H9 (cell line): ENCODE data around the gene SLC25A14. TPM values are rescaled to one million over a fixed set of nuclear protein-coding genes. Genes with fewer than 3 reads are reported as not detected.

ENCODE experiments used
- DNase-seq: peaks from one replicate; pipeline ENCODE4 v3.0.0-alpha.2; 2017
- H2AFZ ChIP-seq: one replicate; pipeline ENCODE4 v1.6.1; 2013; ENCODE audit warnings: mild to moderate bottlenecking, low read length, control low read depth, moderate library complexity
- H2AK5ac ChIP-seq: 2 replicates; pipeline ENCODE4 v1.6.1; 2013; ENCODE audit warnings: low read length, control low read depth, mixed read lengths; ENCODE audit not compliant: insufficient read length
- H2BK120ac ChIP-seq: one replicate; pipeline ENCODE4 v1.6.1; 2013; ENCODE audit warnings: low read depth, mild to moderate bottlenecking, low read length, control low read depth, inconsistent platforms; ENCODE audit not compliant: poor library complexity, severe bottlenecking
- H2BK12ac ChIP-seq: 2 replicates; pipeline ENCODE4 v1.6.1; 2013; ENCODE audit warnings: low read length, control low read depth, mixed read lengths, low read depth; ENCODE audit not compliant: insufficient read length
- H2BK15ac ChIP-seq: 2 replicates; pipeline ENCODE4 v1.6.1; 2013; ENCODE audit warnings: low read depth, low read length, control low read depth
- H2BK20ac ChIP-seq: one replicate; pipeline ENCODE4 v1.6.1; 2013; ENCODE audit warnings: low read depth, mild to moderate bottlenecking, low read length, control low read depth, inconsistent platforms; ENCODE audit not compliant: poor library complexity, severe bottlenecking
- H2BK5ac ChIP-seq: 2 replicates; pipeline ENCODE4 v1.6.1; 2013; ENCODE audit warnings: low read length, control low read depth, mixed read lengths; ENCODE audit not compliant: insufficient read length
- H3K14ac ChIP-seq: 2 replicates; pipeline ENCODE4 v1.6.1; 2013; ENCODE audit warnings: low read length, control low read depth; ENCODE audit not compliant: insufficient read depth
- H3K18ac ChIP-seq: 2 replicates; pipeline ENCODE4 v1.6.1; 2013; ENCODE audit warnings: low read depth, mild to moderate bottlenecking, mixed read lengths, low read length, control low read depth; ENCODE audit not compliant: insufficient read length
- H3K23ac ChIP-seq: 2 replicates; pipeline ENCODE4 v1.6.1; 2013; ENCODE audit warnings: low read length, control low read depth, mixed read lengths, low read depth; ENCODE audit not compliant: insufficient read length
- H3K23me2 ChIP-seq: 2 replicates; pipeline ENCODE4 v1.6.1; 2013; ENCODE audit warnings: low read depth, mild to moderate bottlenecking, mixed read lengths, low read length, control low read depth; ENCODE audit not compliant: insufficient read length, poor library complexity, severe bottlenecking
- H3K27ac ChIP-seq: 2 replicates; pipeline ENCODE4 v1.5.1; 2013; ENCODE audit warnings: low read length, control low read depth, mixed read lengths, low read depth; ENCODE audit not compliant: insufficient read length
- H3K27me3 ChIP-seq: 2 replicates; pipeline ENCODE4 v1.6.1; 2013; ENCODE audit warnings: low read length, control low read depth, inconsistent platforms; ENCODE audit not compliant: insufficient read depth
- H3K4ac ChIP-seq: 2 replicates; pipeline ENCODE4 v1.6.1; 2013; ENCODE audit warnings: low read depth, mild to moderate bottlenecking, control low read depth, inconsistent platforms, low read length, moderate library complexity
- H3K4me1 ChIP-seq: 2 replicates; pipeline ENCODE4 v1.6.1; 2013; ENCODE audit warnings: low read length, control low read depth, inconsistent platforms; ENCODE audit not compliant: insufficient read depth
- H3K4me2 ChIP-seq: 2 replicates; pipeline ENCODE4 v1.6.1; 2013; ENCODE audit warnings: low read length, control low read depth, mixed read lengths; ENCODE audit not compliant: insufficient read length, insufficient read depth
- H3K56ac ChIP-seq: 2 replicates; pipeline ENCODE4 v1.6.1; 2013; ENCODE audit warnings: low read depth, mild to moderate bottlenecking, mixed read lengths, low read length, control low read depth; ENCODE audit not compliant: insufficient read length
- H3K79me1 ChIP-seq: 2 replicates; pipeline ENCODE4 v1.6.1; 2013; ENCODE audit warnings: low read depth, mild to moderate bottlenecking, moderate library complexity, low read length, control low read depth, inconsistent platforms; ENCODE audit not compliant: insufficient read depth, poor library complexity, severe bottlenecking
- H3K79me2 ChIP-seq: 2 replicates; pipeline ENCODE4 v1.6.1; 2013; ENCODE audit warnings: low read length, control low read depth, inconsistent platforms; ENCODE audit not compliant: insufficient read depth
- H3K9ac ChIP-seq: 2 replicates; pipeline ENCODE4 v1.6.1; 2013; ENCODE audit warnings: low read length, control low read depth, mixed read lengths; ENCODE audit not compliant: insufficient read length; ENCODE audit errors: extremely low read depth
- H3K9me3 ChIP-seq: one replicate; pipeline ENCODE4 v1.6.1; 2013; ENCODE audit warnings: low read depth, low read length, inconsistent platforms; ENCODE audit not compliant: control insufficient read depth
- H3T11ph ChIP-seq: one replicate; pipeline ENCODE4 v1.6.1; 2013; ENCODE audit warnings: mild to moderate bottlenecking, low read length, control low read depth, inconsistent platforms
- H4K20me1 ChIP-seq: one replicate; pipeline ENCODE4 v1.6.1; 2013; ENCODE audit not compliant: control insufficient read depth, insufficient read length, insufficient read depth
- H4K5ac ChIP-seq: 2 replicates; pipeline ENCODE4 v1.6.1; 2013; ENCODE audit warnings: low read depth, mild to moderate bottlenecking, mixed read lengths, low read length, control low read depth; ENCODE audit not compliant: insufficient read length
- H4K8ac ChIP-seq: replicated peaks from 2 replicates; pipeline ENCODE4 v1.6.1; 2013; ENCODE audit warnings: low read length, control low read depth, mixed read lengths, low read depth; ENCODE audit not compliant: insufficient read length
- H4K91ac ChIP-seq: 2 replicates; pipeline ENCODE4 v1.6.1; 2013; ENCODE audit warnings: low read depth, mild to moderate bottlenecking, moderate library complexity, mixed read lengths, low read length, control low read depth; ENCODE audit not compliant: insufficient read length
- H3K27ac Mint-ChIP-seq, 3 experiments: 2 replicates in 2 of 3; 3 replicates in 1 of 3; pipeline ENCODE4 v1.8.0; 2020 to 2021; ENCODE audit warnings: mixed read lengths in 3 of 3, mild to moderate bottlenecking in 1 of 3, moderate library complexity in 1 of 3
- H3K27me3 Mint-ChIP-seq: 2 replicates; pipeline ENCODE4 v1.8.0; 2021; ENCODE audit warnings: low read depth, mild to moderate bottlenecking, moderate library complexity, mixed read lengths
- H3K36me3 Mint-ChIP-seq, 3 experiments: 2 replicates in 2 of 3; 3 replicates in 1 of 3; pipeline ENCODE4 v1.8.0; 2020 to 2021; ENCODE audit warnings: low read depth in 3 of 3, mixed read lengths in 3 of 3; ENCODE audit not compliant: insufficient read depth in 1 of 3
- H3K4me1 Mint-ChIP-seq, 2 experiments: 2 replicates each; pipeline ENCODE4 v1.8.0; 2020; ENCODE audit warnings: mixed read lengths in 2 of 2
- H3K4me3 Mint-ChIP-seq, 2 experiments: 2 replicates in 1 of 2; 3 replicates in 1 of 2; pipeline ENCODE4 v1.8.0; 2020 to 2021; ENCODE audit warnings: mild to moderate bottlenecking in 2 of 2, mixed read lengths in 2 of 2, moderate library complexity in 1 of 2
- H3K9me3 Mint-ChIP-seq, 2 experiments: 2 replicates in 1 of 2; 3 replicates in 1 of 2; pipeline ENCODE4 v1.8.0; 2020; ENCODE audit warnings: mild to moderate bottlenecking in 2 of 2, mixed read lengths in 2 of 2, moderate library complexity in 1 of 2
- CTCF ChIP-seq: fragments of 200-600 bp; sonication (generic); conservative IDR thresholded peaks from 3 replicates; pipeline ENCODE4 v1.8.0; 2021; ENCODE audit warnings: antibody characterized with exemption, mild to moderate bottlenecking
- WGBS: extraction: QIAGEN DNeasy Blood & Tissue Kit; methylation state at CpG from one replicate; pipeline ENCODE4 v1.1.7; 2013; ENCODE audit warnings: missing lambda C conversion rate, low lambda C conversion rate, mixed read lengths; ENCODE audit not compliant: insufficient read length; ENCODE audit errors: extremely low coverage; 5-methylcytosine and 5-hydroxymethylcytosine counted together
- total RNA-seq: library from RNA; stranded (reverse); gene quantifications from 2 replicates; pipeline ENCODE4 v1.2.1, GENCODE V29; 2021

Gene SLC25A14
- total RNA-seq, 1 experiment from 2014 or later = 12.7 TPM

GRCh38 chrX:130301405-130301804 lies 38.3 kb upstream of the SLC25A14 start:
- peaks cover 0 to 2% (median 0%) of the 10 kb centered on the region in 3 experiments; a peak in 1 of 7 replicates for H3K36me3 Mint-ChIP-seq
- Histone ChIP-seq H3K4me2 (no peak overlapping the region), H2BK5ac (no peak overlapping the region), H2BK15ac (no peak overlapping the region), H3K9me3 (peaks cover 6% of the 10 kb centered on the region), H4K5ac (no peak overlapping the region), H2AK5ac (no peak overlapping the region), H3K27me3 (no peaks in the 10 kb centered on the region), H3K23me2 (no peaks in the 10 kb centered on the region), H2BK12ac (no peak overlapping the region), H3K79me2 (no peaks in the 10 kb centered on the region), H2BK20ac (no peak overlapping the region), H3K23ac (no peak overlapping the region), H3K56ac (no peak overlapping the region), H3K4me1 (no peaks in the 10 kb centered on the region), H4K20me1 (no peaks in the 10 kb centered on the region), H2AFZ (no peak overlapping the region), H4K8ac (no peak overlapping the region), H3K27ac (no peak overlapping the region), H2BK120ac (no peak overlapping the region), H3T11ph (no peak overlapping the region), H3K14ac (no peak overlapping the region), H3K4ac (no peak overlapping the region), H3K79me1 (no peaks in the 10 kb centered on the region), H4K91ac (no peak overlapping the region), H3K18ac (no peak overlapping the region), H3K9ac (no peak overlapping the region)
- H3K4me1 Mint-ChIP-seq = no peaks in the 10 kb centered on the region
- no CpG with 5 or more reads among the region's 1 CpG for whole genome bisulfite sequencing
- H3K27me3 Mint-ChIP-seq = no peaks in the 10 kb centered on the region
- DNase-seq = no peak
- H3K9me3 Mint-ChIP-seq = peaks cover 0 to 19% of the 10 kb centered on the region in 2 experiments; a peak in 2 of 5 replicates
- H3K27ac Mint-ChIP-seq = no peak overlapping the region
- no peak overlapping the region for H3K4me3 Mint-ChIP-seq
- TF ChIP-seq CTCF = no peak
